BJ (cell line): ENCODE data around the gene GRAMD2A. TPM values are rescaled to one million over a fixed set of nuclear protein-coding genes. Genes with fewer than 3 reads are reported as not detected.

ENCODE experiments used
- CTCF ChIA-PET: fragments of 350-600 bp; formaldehyde crosslinking; extraction: SDS; loops from one replicate; lab custom pipeline; 2021; ENCODE audit warnings: antibody characterized with exemption, inconsistent platforms; lab: Yijun Ruan, JAX
- POLR2A ChIA-PET: fragments of 300-600 bp; sonication (Branson Sonifier 250); formaldehyde crosslinking; extraction: SDS; loops from one replicate; lab custom pipeline; 2021; ENCODE audit warnings: antibody characterized with exemption; lab: Charles Lee
- DNase-seq: peaks from one replicate; pipeline ENCODE4 v3.0.0-alpha.2; 2011; ENCODE audit warnings: low read depth
- H3K27me3 ChIP-seq: 2 replicates; pipeline ENCODE4 v1.6.0; 2011; ENCODE audit warnings: low read length; ENCODE audit not compliant: control insufficient read depth, insufficient read depth
- H3K36me3 ChIP-seq: 2 replicates; pipeline ENCODE4 v1.5.1; 2011; ENCODE audit warnings: low read length; ENCODE audit not compliant: control insufficient read depth, insufficient read depth
- H3K4me3 ChIP-seq: 2 replicates; pipeline ENCODE4 v1.5.1; 2011; ENCODE audit warnings: low read depth, mild to moderate bottlenecking, control low read depth, low read length
- CTCF ChIP-seq: IDR thresholded peaks from 2 replicates; pipeline ENCODE4 v1.5.1; 2011; ENCODE audit warnings: low read depth, mild to moderate bottlenecking, control low read depth, inconsistent platforms, low read length, moderate library complexity; ENCODE audit not compliant: insufficient read depth
- polyA plus RNA-seq: library from polyadenylated mRNA; depleted of rRNA; stranded (reverse); fragments of >200 nt; gene quantifications from 2 replicates; pipeline ENCODE4 v1.2.3, GENCODE V29; 2011

The GRAMD2A gene
- polyA plus RNA-seq, 1 experiment: 0.21 TPM

- TF ChIP-seq CTCF: no peak
- no peak for DNase-seq
- Histone ChIP-seq H3K36me3 (no peaks in the 10 kb centered on the region), H3K4me3 (no peak overlapping the region), H3K27me3 (peaks cover 10% of the 10 kb centered on the region)
- POLR2A ChIA-PET: interaction anchor here (0.7 kb wide), 1 partner anchor 20 kb away, joined by 8 read pairs; no protein-coding TSS in a partner anchor
- CTCF ChIA-PET: interaction anchor here (2.5 kb wide), 1 partner anchor 20 kb away, joined by 9 read pairs; no protein-coding TSS in a partner anchor
Observed at GRCh38 chr15:72176159-72176558, 21.4 kb downstream of the GRAMD2A start.

- TF ChIP-seq CTCF: no peak
- CTCF ChIA-PET: interaction anchor here (0.9 to 2.5 kb wide), 2 partner anchors 19 to 51 kb away, joined by 4 to 9 read pairs; no protein-coding TSS in a partner anchor
- POLR2A ChIA-PET: no interaction called here
- Histone ChIP-seq H3K4me3 (no peak overlapping the region), H3K36me3 (no peaks in the 10 kb centered on the region), H3K27me3 (peaks cover 11% of the 10 kb centered on the region)
- no peak for DNase-seq
Observed at GRCh38 chr15:72175186-72176044, 22.2 kb downstream of the GRAMD2A start.

DNA sequence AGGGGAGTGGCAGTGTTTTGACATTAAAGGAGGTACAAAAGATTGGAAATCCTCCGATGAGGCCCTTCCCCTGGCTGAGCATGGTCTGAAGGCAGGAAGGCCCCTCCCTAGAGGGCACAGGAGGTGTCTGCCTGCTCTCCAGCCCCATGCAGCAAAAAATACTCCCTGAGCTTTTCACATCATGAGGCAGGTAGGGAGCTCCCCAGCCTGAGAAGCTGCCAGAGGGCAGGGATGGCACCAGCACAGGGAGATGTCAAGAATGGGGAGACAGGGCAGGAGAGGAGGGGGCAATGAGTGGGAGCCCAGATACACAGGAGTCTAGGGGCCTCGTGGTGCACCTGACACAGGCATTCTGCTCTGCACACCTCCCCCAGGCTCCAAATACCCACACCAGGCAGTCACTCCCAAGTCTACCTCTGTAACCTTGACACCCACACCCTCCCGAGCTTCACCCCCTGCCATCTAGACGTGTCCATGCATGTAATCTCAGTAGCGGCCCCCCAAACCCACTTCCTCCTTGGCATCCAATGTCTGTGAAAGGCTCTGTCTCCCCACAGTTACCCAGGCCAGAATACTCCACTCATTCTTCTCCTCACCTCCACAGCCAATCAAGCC, 22.9 kb downstream of the GRAMD2A start:
- Histone ChIP-seq H3K36me3 (no peaks in the 10 kb centered on the region), H3K4me3 (no peak overlapping the region), H3K27me3 (peaks cover 11% of the 10 kb centered on the region)
- TF ChIP-seq CTCF: no peak
- ChIA-PET POLR2A (no interaction called here), CTCF (interaction anchor here (0.9 to 2.5 kb wide), 2 partner anchors 18 to 52 kb away, joined by 4 to 9 read pairs; no protein-coding TSS in a partner anchor)
- no peak for DNase-seq

- ChIA-PET POLR2A (no interaction called here), CTCF (no interaction called here)
- TF ChIP-seq CTCF: no peak
- DNase-seq: no peak
- Histone ChIP-seq H3K36me3 (no peaks in the 10 kb centered on the region), H3K27me3 (peaks cover 11% of the 10 kb centered on the region), H3K4me3 (no peak overlapping the region)
Observed at GRCh38 chr15:72173864-72174550, 23.6 kb downstream of the GRAMD2A start.
